CD4-positive, alpha-beta T cell treated with Interleukin-12 subunit alpha and Interleukin-12 subunit beta, for 1 hour (primary cell): ENCODE measurements around the gene NXN.
A peak's percentile ranks its signal among the peaks of the same experiment; 100 is the strongest.
"Not testable (repeated sequence)": the region's sequence is repeated elsewhere in the genome, so short reads cannot be mapped to it uniquely, and the experiment has no call there.

Experiments used
- DNase-seq: peaks from one replicate; pipeline ENCODE4 v3.0.0-alpha.2; 2020

Gene NXN

GRCh38 chr17:791829-792228 lies 187.7 kb downstream of the NXN start:
- no peak for DNase-seq

- DNase-seq = not testable (repeated sequence)
Observed at GRCh38 chr17:790874-791247, 188.7 kb downstream of the NXN start.

GRCh38 chr17:789931-790873 lies 189.4 kb downstream of the NXN start:
- DNase-seq = not testable (repeated sequence)

- no peak for DNase-seq
Observed at GRCh38 chr17:789160-789840, 190.3 kb downstream of the NXN start.

GRCh38 chr17:788551-788950 lies 191.0 kb downstream of the NXN start:
- no peak for DNase-seq

- no peak for DNase-seq
Observed at GRCh38 chr17:787641-788221, 191.8 kb downstream of the NXN start.

GRCh38 chr17:785901-786300 lies 193.7 kb downstream of the NXN start:
- DNase-seq = not testable (repeated sequence)

- DNase-seq = no peak
Observed at GRCh38 chr17:784143-784542, 195.4 kb downstream of the NXN start.

- peak; percentile 94 for DNase-seq
Observed at GRCh38 chr17:781805-782731, 197.5 kb downstream of the NXN start, which contains the start of the genes GLOD4 and MRM3. Gene GLOD4, minus strand, starts transcription at chr17:782280. Its CDS starts 25 bp downstream, at chr17:782255. Gene MRM3, plus strand, starts transcription at chr17:782353. Its CDS starts 26 bp downstream, at chr17:782379.

- no peak for DNase-seq
Observed at GRCh38 chr17:778096-778495, 201.5 kb downstream of the NXN start.

GRCh38 chr17:774313-774584 lies 205.3 kb downstream of the NXN start:
- DNase-seq = no peak

GRCh38 chr17:773467-774312 lies 205.9 kb downstream of the NXN start:
- DNase-seq = no peak

GRCh38 chr17:773016-773415 lies 206.6 kb downstream of the NXN start:
- no peak for DNase-seq

- DNase-seq = no peak
Observed at GRCh38 chr17:767076-767475, 212.5 kb downstream of the NXN start.

GRCh38 chr17:760371-760770 lies 219.2 kb downstream of the NXN start:
- no peak for DNase-seq

GRCh38 chr17:759964-760363 lies 219.6 kb downstream of the NXN start:
- no peak for DNase-seq

- DNase-seq = not testable (repeated sequence)
Observed at GRCh38 chr17:756010-756567, 223.5 kb downstream of the NXN start.

GRCh38 chr17:755319-755961 lies 224.1 kb downstream of the NXN start:
- not testable (repeated sequence) for DNase-seq

- DNase-seq = no peak
Observed at GRCh38 chr17:753418-753817, 226.2 kb downstream of the NXN start.

- DNase-seq = no peak
Observed at GRCh38 chr17:752620-753219, 226.9 kb downstream of the NXN start.
